GM12864 (cell line): ENCODE data around the gene SLC25A13.

Experiments
- DNase-seq: peaks from one replicate; pipeline ENCODE4 v3.0.0-alpha.2; 2011; ENCODE audit warnings: low read depth
- H3K4me3 ChIP-seq: 2 replicates; pipeline ENCODE4 v1.5.1; 2011; ENCODE audit warnings: mild to moderate bottlenecking, low read depth, low read length, control low read depth
- CTCF ChIP-seq: IDR thresholded peaks from 2 replicates; pipeline ENCODE4 v1.5.1; 2011; ENCODE audit warnings: low read depth, mild to moderate bottlenecking, moderate library complexity, low read length, control low read depth, inconsistent platforms; ENCODE audit errors: missing control alignments

SLC25A13 gene

GRCh38 chr7:96187735-96188134 is 134.2 kb downstream of the SLC25A13 start:
- no peak overlapping the region for H3K4me3 ChIP-seq
- no peak for DNase-seq

GRCh38 chr7:96184783-96185182 is 137.1 kb downstream of the SLC25A13 start:
- DNase-seq: no peak
- no peak for TF ChIP-seq CTCF
- H3K4me3 ChIP-seq: no peak overlapping the region

More at GRCh38 chr7:96187735-96188134, 134.2 kb downstream of the SLC25A13 start:
- TF ChIP-seq CTCF: no peak

- no peak for DNase-seq
- H3K4me3 ChIP-seq: no peak overlapping the region
- no peak for TF ChIP-seq CTCF
These were observed 138.7 kb downstream of the SLC25A13 start for GRCh38 chr7:96183163-96183670.

- peak; percentile 18 for DNase-seq
- H3K4me3 ChIP-seq: no peak overlapping the region
- TF ChIP-seq CTCF: no peak
These were observed 139.3 kb downstream of the SLC25A13 start for GRCh38 chr7:96182424-96183158.

- no peak for TF ChIP-seq CTCF
- H3K4me3 ChIP-seq: no peak overlapping the region
These were observed 140.7 kb downstream of the SLC25A13 start for GRCh38 chr7:96181174-96181573.

GRCh38 chr7:96179837-96180236 is 142.1 kb downstream of the SLC25A13 start:
- TF ChIP-seq CTCF: no peak
- no peak for DNase-seq
- no peak overlapping the region for H3K4me3 ChIP-seq

More at GRCh38 chr7:96181174-96181573, 140.7 kb downstream of the SLC25A13 start:
- no peak for DNase-seq

- no peak for TF ChIP-seq CTCF
- H3K4me3 ChIP-seq: no peak overlapping the region
- DNase-seq: no peak
These were observed 142.6 kb downstream of the SLC25A13 start for GRCh38 chr7:96179341-96179740.
